Activated gamma-delta T cell treated with anti-CD3 and anti-CD28 coated beads, Interleukin-2, amount 50 U/mL, for 16 hours (primary cell): ENCODE results near the gene ZXDA.
"Not testable (repeated sequence)": the region's sequence is repeated elsewhere in the genome, so short reads cannot be mapped to it uniquely, and the experiment has no call there.

Experiments
- DNase-seq: peaks from one replicate; pipeline ENCODE4 v3.0.0-alpha.2; 2020; ENCODE audit warnings: low read depth

Gene ZXDA, protein sequence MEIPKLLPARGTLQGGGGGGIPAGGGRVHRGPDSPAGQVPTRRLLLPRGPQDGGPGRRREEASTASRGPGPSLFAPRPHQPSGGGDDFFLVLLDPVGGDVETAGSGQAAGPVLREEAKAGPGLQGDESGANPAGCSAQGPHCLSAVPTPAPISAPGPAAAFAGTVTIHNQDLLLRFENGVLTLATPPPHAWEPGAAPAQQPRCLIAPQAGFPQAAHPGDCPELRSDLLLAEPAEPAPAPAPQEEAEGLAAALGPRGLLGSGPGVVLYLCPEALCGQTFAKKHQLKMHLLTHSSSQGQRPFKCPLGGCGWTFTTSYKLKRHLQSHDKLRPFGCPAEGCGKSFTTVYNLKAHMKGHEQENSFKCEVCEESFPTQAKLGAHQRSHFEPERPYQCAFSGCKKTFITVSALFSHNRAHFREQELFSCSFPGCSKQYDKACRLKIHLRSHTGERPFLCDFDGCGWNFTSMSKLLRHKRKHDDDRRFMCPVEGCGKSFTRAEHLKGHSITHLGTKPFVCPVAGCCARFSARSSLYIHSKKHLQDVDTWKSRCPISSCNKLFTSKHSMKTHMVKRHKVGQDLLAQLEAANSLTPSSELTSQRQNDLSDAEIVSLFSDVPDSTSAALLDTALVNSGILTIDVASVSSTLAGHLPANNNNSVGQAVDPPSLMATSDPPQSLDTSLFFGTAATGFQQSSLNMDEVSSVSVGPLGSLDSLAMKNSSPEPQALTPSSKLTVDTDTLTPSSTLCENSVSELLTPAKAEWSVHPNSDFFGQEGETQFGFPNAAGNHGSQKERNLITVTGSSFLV

DNA sequence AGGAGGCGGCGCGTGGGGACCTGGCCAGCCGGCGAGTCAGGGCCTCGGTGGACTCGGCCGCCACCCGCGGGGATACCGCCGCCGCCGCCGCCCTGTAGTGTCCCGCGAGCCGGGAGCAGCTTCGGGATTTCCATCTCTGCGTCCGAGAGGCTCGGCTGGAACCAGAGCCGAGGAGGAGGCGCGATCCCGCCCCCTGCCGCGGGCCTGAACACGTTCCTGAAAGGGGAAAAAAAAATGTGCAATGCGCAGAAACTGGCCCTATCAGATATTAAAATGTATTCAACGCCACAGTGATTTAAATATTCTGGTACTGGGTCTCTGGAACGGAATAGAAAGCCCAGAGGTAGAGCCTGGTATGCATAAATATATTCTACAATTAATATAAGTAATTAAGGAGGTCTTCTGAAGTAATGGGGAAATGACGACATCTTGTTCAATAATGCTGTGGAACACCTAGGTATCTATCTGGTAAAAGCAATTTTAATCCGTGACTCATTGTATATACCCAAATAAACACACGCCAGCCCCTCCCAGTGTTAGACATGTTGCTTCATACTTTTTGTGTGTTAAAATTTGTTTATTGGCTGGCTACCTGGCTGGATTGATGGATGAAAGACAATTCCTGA, at the start of gene ZXDA:
Gene ZXDA (minus strand): TSS at position 172 of the 626 bp plus-strand sequence. CDS start 38 bp downstream, at position 134.
- not testable (repeated sequence) for DNase-seq

DNA sequence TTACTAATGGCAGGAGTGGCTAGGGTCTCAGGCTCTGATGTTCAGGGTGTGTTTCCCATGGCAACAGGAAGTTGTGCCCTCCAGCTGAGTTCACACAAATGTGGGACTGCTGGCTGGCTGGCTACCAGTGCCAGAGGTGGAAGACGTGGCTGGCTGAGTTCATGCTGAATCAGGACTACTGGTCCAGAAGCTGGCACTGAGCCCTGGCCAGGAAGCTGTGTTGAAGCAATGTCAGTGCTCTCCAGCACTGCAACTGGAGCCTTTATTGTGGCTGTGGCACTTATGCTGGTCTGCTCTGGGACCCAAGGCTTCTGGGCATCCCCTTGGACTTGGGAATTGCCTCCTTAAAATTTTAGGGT, 42.0 kb upstream of the ZXDA start:
- no peak for DNase-seq

DNA sequence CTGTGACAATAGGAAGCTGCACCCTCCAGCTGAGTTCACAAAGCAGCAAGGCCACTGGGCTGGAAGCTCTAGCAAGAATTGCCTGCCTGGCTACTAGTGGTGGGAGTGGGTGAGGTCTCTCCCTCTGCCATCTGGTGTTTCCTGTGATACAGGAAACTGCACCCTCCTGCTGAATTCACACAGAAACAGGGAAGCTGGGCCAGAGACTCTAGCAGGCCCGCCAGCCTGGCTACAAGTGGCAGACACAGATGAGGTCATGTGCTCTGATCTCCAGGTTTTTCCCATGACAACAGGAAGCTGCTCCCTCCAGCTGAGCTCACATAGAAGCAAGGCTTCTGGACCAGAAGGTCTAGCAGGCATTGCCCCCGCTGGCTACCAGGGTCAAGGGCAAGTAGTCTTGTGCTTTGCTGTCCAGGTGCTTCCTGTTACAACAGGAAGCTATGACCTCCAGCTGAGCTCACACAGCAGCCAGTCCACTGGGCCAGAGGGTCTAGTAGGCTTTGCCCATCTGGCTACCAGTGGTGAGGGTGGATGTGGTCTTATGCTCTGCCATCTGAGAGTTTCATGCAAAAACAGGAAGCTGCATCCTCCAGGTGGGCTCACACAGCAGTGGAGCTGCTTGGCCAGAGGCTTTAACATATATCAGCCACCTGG, 41.5 kb upstream of the ZXDA start:
- DNase-seq, result no peak

DNA sequence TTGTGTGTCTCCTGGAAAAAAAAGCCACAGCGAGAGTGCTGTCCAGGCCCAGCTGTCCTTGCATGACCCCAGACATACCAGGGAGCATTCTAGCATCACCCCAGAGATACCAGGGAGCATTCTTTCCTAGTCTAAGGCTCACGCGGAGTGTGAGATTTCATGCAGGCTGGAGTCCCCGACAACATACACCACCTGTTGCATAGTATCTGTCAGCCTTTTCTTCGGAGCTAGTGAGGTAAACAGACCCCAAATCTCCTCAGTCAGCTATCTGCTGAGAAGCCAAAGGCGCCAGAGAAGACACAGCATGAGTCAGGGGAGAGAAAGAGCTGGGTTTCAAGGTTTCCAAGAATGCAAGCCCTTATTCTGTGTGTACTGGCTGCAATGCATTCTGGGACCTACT, 23.1 kb upstream of the ZXDA start:
- no peak for DNase-seq

DNA sequence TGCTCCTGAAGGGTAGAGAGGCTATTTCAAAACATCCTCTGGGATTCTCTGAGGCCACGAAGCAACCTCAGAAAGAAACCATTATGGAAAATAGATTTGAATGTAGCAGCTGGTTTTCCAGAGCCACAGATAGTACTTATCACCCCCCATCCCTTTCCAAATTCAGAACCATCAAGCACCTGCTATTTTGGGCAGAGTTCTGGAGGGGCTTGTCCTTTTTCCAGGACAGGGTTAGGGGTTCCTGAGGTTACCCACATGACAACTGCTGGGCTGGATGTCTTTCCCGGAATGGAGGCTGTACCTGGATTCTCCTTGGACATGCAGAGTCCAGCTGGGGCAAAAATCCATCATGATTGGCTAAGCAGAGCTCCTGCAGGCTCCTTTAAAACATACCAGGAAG, 22.0 kb upstream of the ZXDA start:
- DNase-seq, result no peak

DNA sequence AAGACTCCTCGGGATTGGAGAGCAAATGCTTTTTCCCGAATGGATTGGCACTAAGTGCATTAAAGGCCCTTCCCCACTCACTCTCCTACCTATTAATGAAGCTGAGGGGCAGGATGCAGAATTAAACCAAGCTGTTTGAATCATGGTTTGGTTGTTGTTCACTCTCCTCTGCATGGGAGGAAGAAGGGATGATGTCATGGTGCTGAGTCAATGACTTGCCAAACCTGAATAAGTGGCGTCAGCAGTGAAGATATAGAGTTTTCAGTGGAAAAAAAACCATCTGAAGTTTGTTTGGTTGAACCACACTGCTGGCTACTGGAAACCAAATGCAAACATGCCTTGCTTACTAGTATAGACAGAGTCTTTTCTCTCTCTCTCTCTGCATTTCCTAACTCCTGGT, 19.8 kb upstream of the ZXDA start:
- DNase-seq, result no peak

DNA sequence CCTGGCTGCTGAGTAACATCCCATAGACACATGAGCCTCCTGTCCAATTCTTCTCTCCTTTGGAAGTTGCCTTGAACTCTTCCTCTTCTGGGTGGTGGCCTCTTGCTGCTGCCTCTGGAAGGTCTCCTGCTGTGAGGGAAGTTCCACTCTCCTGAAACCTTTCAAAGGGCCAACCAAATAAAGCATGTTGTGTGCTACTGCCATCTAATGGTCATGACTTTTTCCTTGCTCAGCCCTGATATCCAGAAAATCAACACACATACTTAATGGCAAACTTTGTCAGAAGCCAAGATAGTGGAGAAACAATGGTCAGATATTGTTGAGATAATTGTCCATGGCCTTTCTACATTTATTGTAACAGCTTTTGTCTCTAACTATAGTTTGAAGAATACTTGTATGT, 19.1 kb upstream of the ZXDA start:
- DNase-seq, result no peak

DNA sequence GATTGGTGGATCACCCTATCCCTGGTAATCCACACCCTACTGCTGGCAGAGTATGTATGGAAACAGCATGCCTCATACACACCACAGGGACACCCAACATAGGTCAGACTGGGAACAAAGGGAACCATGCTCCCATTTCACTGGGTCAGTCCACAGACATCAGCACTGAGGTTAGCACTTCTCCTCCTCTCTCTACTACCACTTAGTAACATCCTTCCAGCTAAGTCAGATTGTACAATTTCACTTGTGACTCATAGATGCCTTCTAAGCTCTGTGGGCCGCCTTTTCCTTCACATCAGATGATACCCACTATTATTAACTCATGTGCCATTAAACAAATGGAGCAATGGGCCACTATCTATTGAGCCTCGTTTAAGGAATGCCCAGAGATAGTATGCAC, 15.5 kb upstream of the ZXDA start:
- DNase-seq, result no peak

DNA sequence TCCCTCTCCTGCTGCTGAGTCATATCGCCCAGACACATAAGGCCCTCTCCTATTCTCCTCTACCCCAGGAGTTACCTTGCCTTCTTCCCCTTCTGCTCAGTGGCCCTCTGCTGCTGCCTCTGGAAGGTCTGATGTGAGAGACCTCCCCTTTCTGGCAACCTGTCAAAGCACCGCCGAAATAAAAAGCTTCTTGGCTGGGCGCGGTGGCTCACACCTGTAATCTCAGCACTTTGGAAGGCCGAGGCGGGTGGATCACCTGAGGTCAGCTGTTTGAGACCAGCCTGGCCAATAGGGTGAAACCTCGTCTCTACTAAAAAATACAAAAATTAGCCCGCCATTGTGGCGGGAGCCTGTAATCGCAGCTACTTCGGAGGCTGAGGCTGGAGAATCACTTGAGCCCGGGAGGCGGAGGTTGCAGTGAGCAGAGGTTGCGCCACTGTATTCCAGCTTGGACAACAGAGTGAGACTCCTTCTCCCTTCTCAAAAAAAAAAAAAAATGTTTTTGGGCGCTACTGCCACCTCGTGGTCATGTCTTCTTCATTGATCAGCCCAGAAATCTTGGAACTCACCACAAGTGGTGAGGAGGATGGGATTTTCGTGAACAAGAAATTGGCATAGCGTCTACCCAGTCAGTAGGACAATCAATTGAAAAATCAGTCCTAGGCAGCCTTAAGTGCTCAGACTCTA, 8.6 kb upstream of the ZXDA start:
- no peak for DNase-seq

DNA sequence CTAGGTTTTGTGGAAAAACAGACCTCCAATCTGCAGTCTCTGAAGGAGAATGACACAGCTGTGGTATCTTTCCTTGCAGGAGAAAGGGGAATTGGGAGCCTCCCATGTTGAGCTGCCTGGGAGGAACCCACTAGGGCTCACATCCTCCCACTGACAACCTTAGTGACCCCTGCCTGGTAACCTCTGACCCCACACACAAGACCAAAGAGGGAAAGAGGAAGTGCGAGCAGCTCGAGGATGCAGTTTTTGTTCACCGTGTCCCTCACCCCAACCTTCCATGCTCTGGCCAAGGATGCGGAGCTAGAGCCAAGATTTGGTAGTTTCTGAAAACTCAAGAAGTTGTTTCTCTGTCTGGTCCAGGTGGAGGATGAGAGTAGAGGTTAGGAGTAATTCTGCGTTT, 5.4 kb upstream of the ZXDA start:
- no peak for DNase-seq

DNA sequence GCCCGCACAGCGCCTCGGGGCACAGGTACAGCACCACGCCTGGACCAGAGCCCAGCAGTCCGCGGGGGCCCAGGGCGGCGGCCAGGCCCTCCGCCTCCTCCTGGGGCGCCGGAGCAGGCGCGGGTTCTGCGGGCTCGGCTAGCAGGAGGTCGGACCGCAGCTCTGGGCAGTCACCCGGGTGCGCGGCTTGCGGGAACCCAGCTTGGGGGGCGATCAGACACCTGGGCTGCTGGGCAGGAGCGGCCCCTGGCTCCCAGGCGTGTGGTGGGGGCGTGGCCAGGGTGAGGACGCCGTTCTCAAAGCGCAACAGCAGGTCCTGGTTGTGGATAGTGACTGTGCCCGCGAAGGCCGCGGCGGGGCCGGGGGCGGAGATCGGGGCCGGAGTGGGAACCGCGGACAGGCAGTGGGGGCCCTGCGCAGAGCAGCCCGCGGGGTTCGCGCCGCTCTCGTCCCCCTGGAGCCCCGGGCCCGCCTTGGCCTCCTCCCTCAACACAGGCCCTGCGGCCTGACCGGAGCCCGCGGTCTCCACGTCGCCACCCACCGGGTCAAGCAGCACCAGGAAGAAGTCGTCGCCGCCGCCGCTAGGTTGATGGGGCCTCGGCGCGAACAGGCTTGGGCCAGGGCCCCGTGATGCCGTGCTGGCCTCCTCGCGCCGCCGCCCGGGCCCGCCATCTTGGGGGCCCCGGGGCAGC, 517 bp downstream of the ZXDA start:
- not testable (repeated sequence) for DNase-seq

DNA sequence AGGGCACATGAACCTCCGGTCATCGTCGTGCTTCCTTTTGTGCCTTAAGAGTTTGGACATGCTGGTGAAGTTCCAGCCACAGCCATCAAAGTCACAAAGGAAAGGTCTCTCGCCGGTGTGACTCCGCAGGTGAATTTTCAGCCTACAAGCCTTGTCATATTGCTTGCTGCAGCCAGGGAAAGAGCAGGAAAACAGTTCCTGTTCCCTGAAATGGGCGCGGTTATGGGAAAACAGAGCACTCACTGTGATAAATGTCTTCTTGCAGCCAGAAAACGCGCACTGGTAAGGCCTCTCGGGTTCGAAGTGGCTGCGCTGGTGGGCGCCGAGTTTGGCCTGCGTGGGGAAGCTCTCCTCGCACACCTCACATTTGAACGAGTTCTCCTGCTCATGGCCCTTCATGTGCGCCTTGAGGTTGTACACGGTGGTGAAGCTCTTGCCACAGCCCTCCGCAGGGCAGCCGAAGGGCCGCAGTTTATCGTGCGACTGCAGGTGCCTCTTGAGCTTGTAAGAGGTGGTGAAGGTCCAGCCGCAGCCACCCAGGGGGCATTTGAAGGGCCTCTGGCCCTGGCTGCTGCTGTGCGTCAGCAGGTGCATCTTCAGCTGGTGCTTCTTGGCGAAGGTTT, 1.2 kb downstream of the ZXDA start:
- DNase-seq, result not testable (repeated sequence)

DNA sequence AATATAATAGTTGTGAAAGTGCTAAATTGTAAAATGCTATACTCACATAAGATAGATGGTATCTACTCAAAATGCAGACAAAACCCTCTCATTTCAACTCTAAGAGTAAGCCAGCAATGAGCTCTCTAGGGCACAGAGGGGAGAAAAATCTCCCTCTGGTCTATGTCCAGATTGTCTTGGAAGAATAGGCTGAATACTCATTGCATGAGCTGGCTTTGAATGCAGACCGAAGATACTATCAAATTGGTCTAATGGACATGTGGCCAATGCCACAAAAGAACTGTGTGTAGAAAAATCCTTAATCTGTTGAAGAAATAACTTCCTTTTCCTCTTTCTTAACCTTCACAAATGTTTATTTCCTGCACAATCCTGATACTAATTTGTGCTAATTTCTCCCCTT, 3.5 kb downstream of the ZXDA start:
- no peak for DNase-seq

DNA sequence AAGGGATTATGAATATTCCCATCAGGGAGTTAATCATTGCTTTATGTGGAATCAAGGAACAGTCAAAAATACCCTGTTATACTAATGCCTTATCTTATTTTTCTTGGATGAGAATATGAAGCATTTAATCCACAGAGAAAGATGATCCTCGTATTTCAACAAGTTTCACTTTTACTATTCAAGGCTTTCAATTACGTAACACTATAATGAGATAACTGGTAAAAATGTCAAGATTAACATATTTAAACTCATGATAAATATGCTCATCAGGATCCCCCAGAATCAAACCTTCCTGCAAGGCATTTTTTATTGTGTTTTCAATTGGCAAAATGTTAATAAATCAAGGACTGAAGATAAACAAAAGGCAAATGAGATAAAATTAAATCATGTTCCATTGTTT, 5.1 kb downstream of the ZXDA start:
- no peak for DNase-seq

DNA sequence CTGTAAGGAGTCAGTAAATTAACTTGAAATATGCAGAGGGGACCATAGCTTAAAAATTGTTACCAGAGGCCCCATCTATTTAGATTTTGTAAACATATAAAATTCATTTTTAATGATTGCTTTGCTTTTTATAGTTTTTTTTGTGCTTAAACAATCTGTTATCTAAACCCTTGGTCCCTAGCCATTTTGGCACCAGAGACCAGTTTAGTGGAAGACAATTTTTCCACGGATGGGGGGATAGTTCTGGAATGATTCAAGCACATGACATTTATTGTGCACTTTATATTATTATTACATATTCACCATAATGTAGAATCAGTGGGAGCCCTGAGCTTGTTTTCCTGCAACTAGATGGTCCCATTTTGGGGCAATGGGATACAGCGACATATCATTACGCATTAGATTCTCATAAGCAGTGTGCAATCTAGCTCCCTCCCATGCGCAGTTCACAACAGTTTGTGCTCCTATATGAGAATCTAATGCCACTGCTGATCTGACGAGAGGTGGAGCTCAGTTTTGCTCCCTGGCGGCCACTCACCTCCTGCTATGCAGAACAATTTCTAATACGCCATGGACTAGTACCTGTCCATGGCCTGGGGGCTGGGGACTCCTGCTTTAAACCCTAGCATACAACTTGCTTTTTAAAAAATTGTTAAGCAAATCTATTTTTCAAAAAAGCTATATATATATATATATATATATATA, 5.9 kb downstream of the ZXDA start:
- DNase-seq, result no peak

DNA sequence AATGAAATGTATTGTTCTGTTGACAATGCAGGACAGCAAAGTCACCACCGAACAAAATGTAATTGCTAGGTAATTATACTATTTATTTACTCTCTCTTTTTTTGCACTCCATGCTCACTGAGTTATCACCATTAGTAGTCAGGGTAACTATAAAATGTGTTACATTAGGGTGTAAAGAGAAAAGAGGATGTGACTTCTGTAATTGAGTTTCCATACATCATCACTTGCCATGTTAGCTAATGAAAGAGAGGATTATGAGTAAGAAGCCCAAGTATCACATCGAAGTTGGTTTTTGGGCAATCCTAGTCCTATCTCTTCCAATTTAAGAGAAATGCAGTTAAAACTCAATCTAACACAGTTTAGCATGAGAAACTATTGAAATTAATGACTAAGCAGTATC, 7.6 kb downstream of the ZXDA start:
- DNase-seq, result no peak

DNA sequence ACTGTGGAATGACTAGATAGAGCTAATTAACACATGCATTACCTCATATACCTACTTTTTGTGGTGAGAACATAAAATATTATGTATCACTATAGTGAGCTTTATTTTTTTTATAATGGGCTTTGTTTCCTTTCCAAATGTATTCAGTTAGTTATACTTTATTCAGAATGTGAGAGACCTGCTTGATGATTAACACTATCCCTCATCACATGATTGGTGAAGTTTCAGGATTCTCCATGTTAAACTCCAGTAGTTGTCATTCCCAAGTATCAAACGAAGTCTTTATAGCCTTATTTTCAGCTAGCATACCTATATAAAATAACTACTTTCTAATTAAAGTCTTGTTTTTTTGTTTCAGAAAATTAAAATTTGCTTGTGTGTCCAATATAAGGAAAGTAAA, 8.8 kb downstream of the ZXDA start:
- DNase-seq, result no peak

DNA sequence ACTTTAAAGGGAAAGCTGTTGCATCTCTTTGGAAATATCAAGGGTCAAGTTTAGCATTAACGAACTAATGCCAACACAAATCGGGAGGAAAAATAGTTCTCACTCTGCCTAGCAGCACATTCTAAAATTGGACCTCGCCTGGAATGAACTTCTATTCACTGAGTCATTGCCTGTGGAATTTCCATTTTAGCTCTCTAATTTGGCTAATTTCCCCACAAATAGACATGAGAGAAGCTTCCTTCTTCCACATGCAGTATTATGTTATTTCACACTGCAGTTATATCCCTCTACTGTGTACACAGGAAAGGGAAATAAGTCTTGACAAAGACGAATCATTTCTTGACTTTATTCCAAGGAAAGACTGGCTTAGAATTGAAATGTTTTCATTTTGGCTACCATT, 9.3 kb downstream of the ZXDA start:
- no peak for DNase-seq

DNA sequence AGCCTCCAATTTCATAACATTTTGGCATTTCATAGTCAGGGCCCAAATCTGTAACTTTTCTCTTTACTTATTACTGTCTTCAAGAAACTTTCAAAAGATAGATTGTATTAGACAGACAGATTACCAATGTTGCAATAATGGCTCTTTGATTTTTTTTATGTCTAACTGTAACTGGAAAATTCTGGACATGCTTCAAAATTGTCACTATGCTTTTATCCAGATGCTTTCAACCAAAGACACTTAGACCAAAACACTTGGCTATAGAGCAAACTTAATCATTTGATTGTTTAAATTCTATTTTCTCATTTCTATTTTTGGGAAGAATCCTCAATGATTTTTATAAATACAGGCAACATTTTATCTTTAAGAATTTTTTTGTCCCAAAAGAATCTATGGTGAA, 10.4 kb downstream of the ZXDA start:
- no peak for DNase-seq

DNA sequence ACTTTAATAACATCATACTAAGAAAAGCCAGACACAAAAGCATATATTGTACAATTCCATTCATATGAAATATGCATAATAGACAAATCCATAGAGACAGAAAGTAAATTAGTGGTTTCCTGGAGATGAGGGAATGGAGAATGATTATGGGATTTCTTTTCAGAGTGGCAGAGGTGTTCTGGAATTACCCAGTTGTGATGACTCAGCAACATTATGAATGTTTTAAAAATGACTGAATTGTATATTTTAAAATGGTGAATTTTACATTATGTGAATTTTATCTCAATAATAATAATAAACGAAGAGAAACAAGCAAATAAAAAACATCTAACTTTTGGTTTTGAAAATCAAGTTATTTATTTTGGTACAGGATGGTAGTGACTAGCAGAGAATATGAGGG, 11.2 kb downstream of the ZXDA start:
- no peak for DNase-seq
